Measurements from ENCODE around the gene HOXA13.

DNA sequence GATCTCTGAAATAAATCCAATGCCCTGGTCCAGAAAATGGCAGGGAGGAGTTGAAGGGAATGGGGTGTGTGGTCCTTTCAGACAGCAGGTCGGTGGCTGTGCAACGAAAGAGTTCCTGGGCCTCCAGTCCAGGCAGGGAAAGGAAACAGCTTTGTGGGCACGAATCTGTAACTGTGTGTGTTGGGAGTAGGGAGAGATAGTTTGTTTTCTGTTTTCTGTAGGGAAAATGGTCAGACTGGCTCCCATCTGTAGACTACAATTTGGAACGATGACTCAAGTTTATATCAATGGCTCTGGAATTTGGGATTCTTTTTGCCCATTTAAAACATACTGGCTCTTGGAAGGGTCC, 32.0 kb downstream of the HOXA13 start:
- TF ChIP-seq, protein P1, sequence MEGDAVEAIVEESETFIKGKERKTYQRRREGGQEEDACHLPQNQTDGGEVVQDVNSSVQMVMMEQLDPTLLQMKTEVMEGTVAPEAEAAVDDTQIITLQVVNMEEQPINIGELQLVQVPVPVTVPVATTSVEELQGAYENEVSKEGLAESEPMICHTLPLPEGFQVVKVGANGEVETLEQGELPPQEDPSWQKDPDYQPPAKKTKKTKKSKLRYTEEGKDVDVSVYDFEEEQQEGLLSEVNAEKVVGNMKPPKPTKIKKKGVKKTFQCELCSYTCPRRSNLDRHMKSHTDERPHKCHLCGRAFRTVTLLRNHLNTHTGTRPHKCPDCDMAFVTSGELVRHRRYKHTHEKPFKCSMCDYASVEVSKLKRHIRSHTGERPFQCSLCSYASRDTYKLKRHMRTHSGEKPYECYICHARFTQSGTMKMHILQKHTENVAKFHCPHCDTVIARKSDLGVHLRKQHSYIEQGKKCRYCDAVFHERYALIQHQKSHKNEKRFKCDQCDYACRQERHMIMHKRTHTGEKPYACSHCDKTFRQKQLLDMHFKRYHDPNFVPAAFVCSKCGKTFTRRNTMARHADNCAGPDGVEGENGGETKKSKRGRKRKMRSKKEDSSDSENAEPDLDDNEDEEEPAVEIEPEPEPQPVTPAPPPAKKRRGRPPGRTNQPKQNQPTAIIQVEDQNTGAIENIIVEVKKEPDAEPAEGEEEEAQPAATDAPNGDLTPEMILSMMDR (IDR thresholded peaks at IDR 0.05; ENCODE audit: low read length) = no peak
- no peak for TF ChIP-seq EZH2 (IDR thresholded peaks at IDR 0.05; ENCODE audit: borderline replicate concordance, low read length)

Data from OCI-LY1 (cell line).